Measurements from ENCODE around the gene ZNF354B. TPM values are rescaled to one million over a fixed set of nuclear protein-coding genes. Genes with fewer than 3 reads are reported as not detected.
A peak's percentile ranks its signal among the peaks of the same experiment; 100 is the strongest.

Gene ZNF354B
- total RNA-seq (2021) = 10.6 and 11.2 TPM in 2 replicates
- Bru-seq, nascent RNA = percentile 65 among the genes with signal in this experiment
- BruChase-seq, experiment 1, labeled RNA remaining after a 2-hour chase = percentile 56 among the genes with signal in this experiment
- BruChase-seq, experiment 2, labeled RNA remaining after a 6-hour chase = percentile 41 among the genes with signal in this experiment
- long read RNA-seq, partial matches to known transcripts = 0 of 4 reads
- long read RNA-seq, other reads (novel, unspliced or antisense) = 1 of 4 reads

DNA sequence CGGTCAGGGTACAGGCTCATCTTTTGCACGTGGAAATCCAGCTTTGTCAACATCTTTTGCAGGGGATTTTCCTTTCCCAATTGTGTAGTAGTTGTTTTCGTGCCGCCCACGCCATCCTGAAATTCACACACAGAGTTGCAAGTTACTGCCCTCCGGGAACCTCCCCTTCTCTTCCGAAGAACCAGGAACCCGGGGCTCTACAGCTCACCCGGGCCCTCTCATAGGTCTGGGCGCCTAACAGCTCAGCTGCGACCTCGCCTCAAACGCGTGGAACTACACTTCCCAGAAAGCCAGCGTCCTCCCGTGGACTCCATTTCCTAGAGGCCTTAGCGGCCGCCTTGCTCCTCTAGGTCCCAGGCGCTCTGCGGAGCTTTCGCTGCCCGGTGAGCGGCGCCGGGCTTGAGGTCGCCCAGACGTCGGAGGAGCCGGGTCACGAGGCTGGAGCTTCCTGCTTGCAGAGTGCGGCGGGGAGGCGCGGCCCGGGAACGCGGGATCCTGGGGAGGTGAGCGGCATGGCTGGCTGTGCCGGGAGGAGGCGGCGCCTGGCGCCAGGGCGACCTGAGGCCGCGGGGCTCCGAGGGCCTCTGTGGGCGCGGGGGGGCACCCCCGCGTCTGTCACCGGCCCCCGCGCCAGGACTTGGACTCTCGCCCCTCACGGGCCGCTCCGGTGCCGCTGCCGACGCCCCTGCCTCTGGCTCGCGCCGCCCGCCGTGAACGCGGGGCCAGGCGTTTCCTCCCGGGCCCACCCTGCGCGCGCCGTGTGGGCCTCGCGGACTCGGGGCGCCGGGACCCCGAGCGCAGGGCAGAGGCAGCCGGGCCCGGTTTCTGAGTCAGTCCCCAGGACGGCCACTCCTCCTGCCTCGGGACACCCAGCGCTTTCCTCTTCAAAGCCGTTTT is at the start of gene ZNF354B:
Gene ZNF354B (plus strand): TSS at position 329 of the 897 bp plus-strand sequence. CDS start 1,095 bp downstream, outside the sequence.
- H3K9me2 ChIP-seq (ENCODE audit: insufficient read depth) = no peaks in the 10 kb centered on the region
- peak within 1 kb of the TSS; percentile 82 for H3K4me2 ChIP-seq
- H3K4me3 ChIP-seq = peak within 1 kb of the TSS; percentile 76
- peaks cover 10% of the 10 kb centered on the region; the same call in 1 of the 2 replicates for H3K79me2 ChIP-seq (ENCODE audit: low read depth)
- ChIA-PET POLR2A (ENCODE audit: unreplicated experiment) (interaction anchor here (0.6 to 0.7 kb wide), 5 partner anchors 73 to 653 kb away, joined by 3 to 7 read pairs (median 4); no protein-coding TSS in a partner anchor), CTCF (no interaction called here)
- no peaks in the 10 kb centered on the region for H3F3A ChIP-seq (ENCODE audit: insufficient read depth, low read depth)
- intact Hi-C loops (cut with micrococcal nuclease; ENCODE audit: unreplicated experiment) = loop anchor here (1.0 to 2.0 kb wide), 3 partner anchors 35 to 130 kb away; partner anchors contain the start of genes ZFP2 and ZNF354A
- H3K27ac ChIP-seq = no peak within 1 kb of the TSS
- no peaks in the 10 kb centered on the region for H3K27me3 ChIP-seq (ENCODE audit: insufficient read depth, low read depth)
- H3K36me3 ChIP-seq (ENCODE audit: low read depth) = peaks cover 11% of the 10 kb centered on the region
- peak within 1 kb of the TSS; percentile 82 for H2AFZ ChIP-seq
- peaks cover 9% of the 10 kb centered on the region; the same call in 1 of the 2 replicates for H3K4me1 ChIP-seq (replicated peaks; ENCODE audit: insufficient read depth)
- 0 out of 2 replicates have a peak, but pooled peaks cover 4% of the 10 kb centered on the region for H3K9me3 ChIP-seq (ENCODE audit: insufficient read depth, low read depth)
- no TSS peak for BruUV-seq (replicated peaks)
- H4K20me1 ChIP-seq (ENCODE audit: insufficient read depth) = no peaks in the 10 kb centered on the region
- TF ChIP-seq, protein P1, sequence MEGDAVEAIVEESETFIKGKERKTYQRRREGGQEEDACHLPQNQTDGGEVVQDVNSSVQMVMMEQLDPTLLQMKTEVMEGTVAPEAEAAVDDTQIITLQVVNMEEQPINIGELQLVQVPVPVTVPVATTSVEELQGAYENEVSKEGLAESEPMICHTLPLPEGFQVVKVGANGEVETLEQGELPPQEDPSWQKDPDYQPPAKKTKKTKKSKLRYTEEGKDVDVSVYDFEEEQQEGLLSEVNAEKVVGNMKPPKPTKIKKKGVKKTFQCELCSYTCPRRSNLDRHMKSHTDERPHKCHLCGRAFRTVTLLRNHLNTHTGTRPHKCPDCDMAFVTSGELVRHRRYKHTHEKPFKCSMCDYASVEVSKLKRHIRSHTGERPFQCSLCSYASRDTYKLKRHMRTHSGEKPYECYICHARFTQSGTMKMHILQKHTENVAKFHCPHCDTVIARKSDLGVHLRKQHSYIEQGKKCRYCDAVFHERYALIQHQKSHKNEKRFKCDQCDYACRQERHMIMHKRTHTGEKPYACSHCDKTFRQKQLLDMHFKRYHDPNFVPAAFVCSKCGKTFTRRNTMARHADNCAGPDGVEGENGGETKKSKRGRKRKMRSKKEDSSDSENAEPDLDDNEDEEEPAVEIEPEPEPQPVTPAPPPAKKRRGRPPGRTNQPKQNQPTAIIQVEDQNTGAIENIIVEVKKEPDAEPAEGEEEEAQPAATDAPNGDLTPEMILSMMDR (conservative IDR thresholded peaks at IDR 0.05) = peak; percentile 44; the same call in 1 of the 2 replicates
- TF ChIP-seq EZH2 (IDR thresholded peaks at IDR 0.05; ENCODE audit: low read depth) = no peak
- peak; percentile 83 to 85 for DNase-seq

DNA sequence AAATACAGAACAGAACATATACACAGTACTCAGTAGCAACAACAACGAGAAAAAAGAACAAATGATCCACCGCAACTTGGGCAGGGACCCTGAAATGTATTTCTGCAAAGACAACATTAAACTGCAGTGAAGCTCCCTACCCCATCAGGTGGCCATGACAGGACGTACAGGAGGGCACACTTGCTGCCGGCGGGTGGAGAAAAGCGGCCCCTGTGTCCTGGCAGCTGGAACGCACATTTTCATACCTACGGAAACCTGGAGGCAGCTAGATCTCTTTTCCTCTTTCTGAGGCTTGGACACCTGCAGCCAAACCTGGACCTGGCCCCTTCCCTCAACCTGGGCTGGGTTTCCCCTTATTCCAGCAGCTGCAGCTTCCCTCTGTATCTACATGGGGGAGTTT is 42.2 kb upstream of the ZNF354B start:
- Histone ChIP-seq H2AFZ (no peak overlapping the region), H3K27ac (no peak overlapping the region), H3K9me2 (ENCODE audit: insufficient read depth) (no peaks in the 10 kb centered on the region), H3K27me3 (ENCODE audit: insufficient read depth, low read depth) (no peaks in the 10 kb centered on the region), H3K4me2 (no peak overlapping the region), H3K9me3 (ENCODE audit: insufficient read depth, low read depth) (no peaks in the 10 kb centered on the region), H3F3A (ENCODE audit: insufficient read depth, low read depth) (no peaks in the 10 kb centered on the region), H3K4me3 (no peak overlapping the region), H3K79me2 (ENCODE audit: low read depth) (no peaks in the 10 kb centered on the region), H3K4me1 (replicated peaks; ENCODE audit: insufficient read depth) (no peaks in the 10 kb centered on the region), H3K36me3 (ENCODE audit: low read depth) (no peaks in the 10 kb centered on the region), H4K20me1 (ENCODE audit: insufficient read depth) (no peaks in the 10 kb centered on the region)
- DNase-seq = no peak
- intact Hi-C loops (cut with micrococcal nuclease; ENCODE audit: unreplicated experiment) = no loop called here
- TF ChIP-seq EZH2 (IDR thresholded peaks at IDR 0.05; ENCODE audit: low read depth) = no peak
- TF ChIP-seq, protein P1 (conservative IDR thresholded peaks at IDR 0.05) = no peak
- POLR2A ChIA-PET (ENCODE audit: unreplicated experiment) = no interaction called here
- CTCF ChIA-PET = interaction anchor here (0.9 kb wide), 1 partner anchor 175 kb away, joined by 3 read pairs; no protein-coding TSS in a partner anchor
- BruUV-seq (replicated peaks) = no TSS peak

DNA sequence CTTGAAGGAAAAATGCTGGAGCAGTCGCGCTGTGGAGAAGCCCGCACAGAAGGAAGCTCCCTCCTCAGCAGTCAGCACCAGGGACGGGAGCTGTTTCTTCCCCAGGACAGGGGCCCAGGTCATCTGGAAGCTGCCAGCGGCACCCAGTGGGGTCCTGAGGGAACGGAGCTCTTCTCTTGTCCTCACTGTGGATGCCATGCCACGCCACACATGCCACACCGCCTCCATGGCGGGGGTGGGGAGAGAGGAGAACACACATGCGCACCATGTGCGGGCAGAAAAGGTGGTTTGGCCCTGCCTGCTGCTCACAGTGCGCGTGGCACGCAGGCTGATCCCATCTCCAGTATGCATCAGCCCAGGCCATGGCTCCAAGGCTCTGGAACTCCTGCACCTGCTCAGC is 41.7 kb upstream of the ZNF354B start:
- no peaks in the 10 kb centered on the region for H3K9me2 ChIP-seq (ENCODE audit: insufficient read depth)
- H3K79me2 ChIP-seq (ENCODE audit: low read depth) = no peaks in the 10 kb centered on the region
- no peaks in the 10 kb centered on the region for H3K9me3 ChIP-seq (ENCODE audit: insufficient read depth, low read depth)
- no peaks in the 10 kb centered on the region for H3K27me3 ChIP-seq (ENCODE audit: insufficient read depth, low read depth)
- TF ChIP-seq, protein P1 (conservative IDR thresholded peaks at IDR 0.05) = no peak
- no peak for TF ChIP-seq EZH2 (IDR thresholded peaks at IDR 0.05; ENCODE audit: low read depth)
- POLR2A ChIA-PET (ENCODE audit: unreplicated experiment) = no interaction called here
- no peaks in the 10 kb centered on the region for H3K36me3 ChIP-seq (ENCODE audit: low read depth)
- no TSS peak for BruUV-seq (replicated peaks)
- no peak overlapping the region for H3K27ac ChIP-seq
- H3K4me2 ChIP-seq = no peak overlapping the region
- intact Hi-C loops (cut with micrococcal nuclease; ENCODE audit: unreplicated experiment) = no loop called here
- no peak overlapping the region for H3K4me3 ChIP-seq
- H3K4me1 ChIP-seq (replicated peaks; ENCODE audit: insufficient read depth) = no peaks in the 10 kb centered on the region
- H4K20me1 ChIP-seq (ENCODE audit: insufficient read depth) = no peaks in the 10 kb centered on the region
- no peak for DNase-seq
- no peak overlapping the region for H2AFZ ChIP-seq
- no peaks in the 10 kb centered on the region for H3F3A ChIP-seq (ENCODE audit: insufficient read depth, low read depth)
- CTCF ChIA-PET = interaction anchor here (0.9 kb wide), 1 partner anchor 176 kb away, joined by 3 read pairs; no protein-coding TSS in a partner anchor
